ENCODE results near the gene RNPEPL1. TPM values are rescaled to one million over a fixed set of nuclear protein-coding genes. Genes with fewer than 3 reads are reported as not detected.
A peak's percentile ranks its signal among the peaks of the same experiment; 100 is the strongest.

The RNPEPL1 gene
- total RNA-seq, 1 donor from 2014 or later: 29.2 TPM

- DNase-seq (ENCODE audit: low spot score): no peak
- Mint-ChIP-seq H3K36me3 (ENCODE audit: low read depth, unreplicated experiment) (no peaks in the 10 kb centered on the region), H3K4me3 (ENCODE audit: unreplicated experiment) (no peak overlapping the region), H3K4me1 (ENCODE audit: unreplicated experiment) (peaks cover 8% of the 10 kb centered on the region), H3K27me3 (ENCODE audit: unreplicated experiment) (peaks cover 3% of the 10 kb centered on the region), H3K27ac (ENCODE audit: unreplicated experiment) (no peak overlapping the region), H3K9me3 (ENCODE audit: unreplicated experiment) (no peaks in the 10 kb centered on the region)
- TF ChIP-seq CTCF (IDR thresholded peaks at IDR 0.05; ENCODE audit: unreplicated experiment): no peak
Measured at GRCh38 chr2:240603081-240603835, 35.0 kb downstream of the RNPEPL1 start.

- Mint-ChIP-seq H3K27ac (ENCODE audit: unreplicated experiment) (no peak overlapping the region), H3K9me3 (ENCODE audit: unreplicated experiment) (no peaks in the 10 kb centered on the region), H3K36me3 (ENCODE audit: low read depth, unreplicated experiment) (no peaks in the 10 kb centered on the region), H3K27me3 (ENCODE audit: unreplicated experiment) (peaks cover 3% of the 10 kb centered on the region), H3K4me1 (ENCODE audit: unreplicated experiment) (peaks cover 8% of the 10 kb centered on the region), H3K4me3 (ENCODE audit: unreplicated experiment) (no peak overlapping the region)
- no peak for TF ChIP-seq CTCF (IDR thresholded peaks at IDR 0.05; ENCODE audit: unreplicated experiment)
- DNase-seq (ENCODE audit: low spot score): no peak
Measured at GRCh38 chr2:240603846-240604245, 35.6 kb downstream of the RNPEPL1 start.

- no peak overlapping the region for H3K4me3 Mint-ChIP-seq (ENCODE audit: unreplicated experiment)
- peaks cover 3% of the 10 kb centered on the region for H3K27me3 Mint-ChIP-seq (ENCODE audit: unreplicated experiment)
- H3K4me1 Mint-ChIP-seq (ENCODE audit: unreplicated experiment): peaks cover 8% of the 10 kb centered on the region
- TF ChIP-seq CTCF (IDR thresholded peaks at IDR 0.05; ENCODE audit: unreplicated experiment): no peak
- peak; percentile 78 for DNase-seq (ENCODE audit: low spot score)
- no peak overlapping the region for H3K27ac Mint-ChIP-seq (ENCODE audit: unreplicated experiment)
- H3K36me3 Mint-ChIP-seq (ENCODE audit: low read depth, unreplicated experiment): no peaks in the 10 kb centered on the region
- no peaks in the 10 kb centered on the region for H3K9me3 Mint-ChIP-seq (ENCODE audit: unreplicated experiment)
Measured at GRCh38 chr2:240604291-240604938, 36.1 kb downstream of the RNPEPL1 start.

GRCh38 chr2:240604939-240605716 lies 36.8 kb downstream of the RNPEPL1 start:
- no peak for DNase-seq (ENCODE audit: low spot score)
- Mint-ChIP-seq H3K36me3 (ENCODE audit: low read depth, unreplicated experiment) (no peaks in the 10 kb centered on the region), H3K9me3 (ENCODE audit: unreplicated experiment) (no peaks in the 10 kb centered on the region), H3K27ac (ENCODE audit: unreplicated experiment) (no peak overlapping the region), H3K27me3 (ENCODE audit: unreplicated experiment) (peaks cover 3% of the 10 kb centered on the region), H3K4me1 (ENCODE audit: unreplicated experiment) (peaks cover 8% of the 10 kb centered on the region), H3K4me3 (ENCODE audit: unreplicated experiment) (no peak overlapping the region)
- TF ChIP-seq CTCF (IDR thresholded peaks at IDR 0.05; ENCODE audit: unreplicated experiment): no peak

All from endothelial cell (in vitro differentiated cells).